IPS-11a (cell line): ENCODE data around the gene TMEM9B.
A peak's percentile ranks its signal among the peaks of the same experiment; 100 is the strongest.
"Not testable (repeated sequence)": the region's sequence is repeated elsewhere in the genome, so short reads cannot be mapped to it uniquely, and the experiment has no call there.

Experiments used
- H3K4me3 ChIP-seq: one replicate; pipeline ENCODE4 v1.5.1; 2013; ENCODE audit warnings: low read depth, low read length, control low read depth

TMEM9B gene

DNA sequence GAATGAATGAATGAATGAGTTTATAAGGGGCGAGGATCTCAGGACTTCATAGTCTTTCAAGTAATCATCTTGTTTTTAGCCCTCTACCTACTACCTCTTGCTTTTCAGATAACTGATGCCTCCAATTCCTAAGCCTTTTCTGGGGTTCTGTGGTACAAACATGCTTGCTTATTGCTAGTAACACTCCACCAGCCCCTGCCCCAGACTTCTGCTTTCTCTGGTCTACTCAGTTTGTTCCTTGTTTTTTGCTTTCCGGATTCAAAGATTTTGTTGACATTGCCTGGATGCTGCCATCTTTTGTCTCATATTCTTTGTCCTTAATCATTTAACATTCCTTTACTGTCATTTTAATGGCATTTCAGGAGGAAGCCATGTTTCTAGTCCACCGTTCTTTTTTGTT lies 8.9 kb upstream of the TMEM9B start:
- no peak overlapping the region for H3K4me3 ChIP-seq

DNA sequence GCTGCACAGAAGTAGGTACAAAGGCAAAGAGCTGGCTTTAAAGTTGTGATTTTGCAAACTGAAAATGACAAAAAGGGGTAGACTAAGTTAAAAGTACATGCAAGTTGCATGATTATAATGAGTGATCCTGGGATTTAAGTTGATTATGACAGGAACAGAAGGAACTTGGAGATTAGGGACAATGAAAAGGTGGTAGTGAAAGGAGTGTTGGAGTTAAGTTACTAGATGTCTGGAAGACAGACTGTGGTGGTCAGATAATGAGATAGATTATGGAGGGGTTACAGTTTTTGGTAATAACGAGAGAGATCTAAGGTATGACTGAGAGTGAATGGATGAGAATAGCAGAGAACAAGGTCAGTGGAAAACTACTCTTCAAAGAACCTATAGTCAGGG lies 7.7 kb upstream of the TMEM9B start:
- H3K4me3 ChIP-seq = no peak overlapping the region

DNA sequence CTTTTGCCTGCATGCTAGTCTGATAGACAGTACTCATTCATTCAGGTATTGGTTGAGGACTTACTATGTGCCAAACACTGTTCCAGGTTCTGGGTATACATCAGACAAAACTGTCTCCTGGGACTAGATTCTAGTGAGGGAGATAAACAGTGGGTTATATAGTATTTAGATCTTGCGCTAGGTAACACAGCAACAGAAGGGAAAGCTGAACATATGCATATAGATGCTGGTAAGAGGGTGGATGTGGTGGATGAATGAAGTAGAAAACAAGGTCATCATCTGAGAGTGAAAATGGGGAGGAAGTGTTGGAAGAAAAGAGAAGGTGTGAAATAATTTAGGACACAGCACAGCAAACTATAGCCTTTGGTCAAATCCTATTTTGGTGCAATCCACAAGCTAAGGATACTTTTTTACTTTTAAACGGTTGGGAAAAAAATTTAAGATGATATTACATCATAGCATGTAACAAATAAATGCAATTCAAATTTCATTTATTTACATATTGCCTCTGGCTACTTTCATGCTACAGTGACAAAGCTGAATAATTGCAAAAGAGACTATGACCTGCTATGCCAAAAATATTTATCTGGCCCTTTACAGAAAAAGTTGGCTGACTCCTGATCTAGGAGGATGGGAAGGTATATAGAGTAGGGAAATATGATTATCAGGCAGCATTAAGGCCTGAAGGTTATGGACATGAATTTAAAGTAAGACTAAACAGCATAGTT lies 7.1 kb upstream of the TMEM9B start:
- H3K4me3 ChIP-seq = no peak overlapping the region

GRCh38 chr11:8967184-8967583 lies 2.9 kb upstream of the TMEM9B start:
- H3K4me3 ChIP-seq = no peak overlapping the region

DNA sequence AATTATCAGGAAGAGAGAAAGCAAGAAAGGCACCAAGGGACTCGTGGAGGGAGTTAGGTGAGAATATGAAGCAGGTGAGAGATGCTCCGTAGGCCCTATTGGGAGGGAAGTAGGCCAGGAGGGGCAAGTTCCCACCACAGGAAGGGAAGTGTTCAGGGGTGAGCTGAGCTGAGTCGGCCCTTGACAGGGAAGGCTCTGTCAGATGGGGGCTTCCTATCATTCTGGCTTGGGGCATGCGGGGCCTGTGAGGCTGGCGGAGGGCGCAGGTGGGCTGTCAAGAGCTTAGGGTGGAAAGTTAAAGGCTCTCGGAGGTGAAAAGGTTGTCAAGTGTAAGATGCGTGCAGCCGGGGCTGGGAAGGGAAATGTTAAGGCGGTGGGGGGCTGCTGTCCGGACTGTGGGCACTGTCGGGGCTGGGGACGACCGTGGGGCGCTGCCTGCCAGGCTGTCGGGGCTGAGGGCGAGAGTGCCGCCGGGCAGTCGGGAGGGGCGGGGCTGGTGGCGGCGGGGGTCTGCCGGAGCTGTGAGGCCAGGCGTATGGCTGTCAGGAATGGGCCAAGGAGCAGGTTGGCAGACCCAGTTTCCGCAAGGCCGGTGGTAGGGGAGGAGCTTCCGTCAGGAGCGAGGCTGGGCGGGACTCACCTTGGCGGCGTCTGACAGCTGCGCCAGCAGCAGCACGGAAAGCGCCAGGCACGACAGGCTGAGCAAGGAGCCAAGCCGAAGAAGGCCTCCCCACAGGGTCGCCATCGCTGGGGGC lies 496 bp downstream of the TMEM9B start:
- H3K4me3 ChIP-seq = peak overlapping the region; percentile 94

DNA sequence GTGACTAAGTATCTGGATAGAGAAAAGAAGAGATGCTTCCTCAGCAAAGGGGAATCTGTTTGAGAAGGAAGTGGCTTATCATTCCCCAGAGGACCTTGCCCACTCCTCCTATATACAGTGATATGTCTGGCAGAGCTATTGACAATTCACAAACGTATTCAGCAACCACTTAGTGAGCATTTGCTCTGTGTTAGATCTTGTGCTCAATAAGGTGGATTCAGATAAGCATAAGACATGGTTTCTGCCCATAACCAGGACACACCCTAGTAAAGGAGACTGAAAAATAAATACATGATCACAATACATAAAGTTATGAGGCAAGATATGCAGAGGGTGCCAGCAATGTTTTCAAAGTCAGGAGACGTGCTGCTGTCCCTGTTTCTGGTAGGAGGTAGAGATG lies 1.4 kb downstream of the TMEM9B start:
- no peak overlapping the region for H3K4me3 ChIP-seq

GRCh38 chr11:8961401-8961800 lies 2.8 kb downstream of the TMEM9B start:
- H3K4me3 ChIP-seq = no peak overlapping the region

GRCh38 chr11:8959546-8960166 lies 4.6 kb downstream of the TMEM9B start:
- no peak overlapping the region for H3K4me3 ChIP-seq

GRCh38 chr11:8956860-8957259 lies 7.4 kb downstream of the TMEM9B start:
- H3K4me3 ChIP-seq = no peak overlapping the region

DNA sequence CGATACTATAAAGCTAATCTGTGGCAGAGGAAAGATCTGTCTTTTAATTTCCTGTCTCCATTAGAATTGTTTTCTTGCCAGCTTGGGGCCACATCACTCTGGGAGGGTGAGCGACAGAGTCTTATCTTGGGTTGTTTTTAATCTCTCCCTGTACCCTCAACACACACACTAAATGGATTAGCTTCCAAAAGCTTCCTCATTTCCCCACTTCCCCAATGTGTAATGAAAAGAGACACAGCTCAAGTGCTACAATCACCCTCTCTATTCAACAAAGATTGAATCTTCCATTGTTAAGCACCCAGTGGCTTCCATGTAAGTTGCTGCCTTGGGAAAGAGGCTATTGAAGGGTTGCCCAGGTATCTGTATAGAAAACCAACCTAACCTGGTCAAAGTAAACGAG lies 15.4 kb downstream of the TMEM9B start:
- H3K4me3 ChIP-seq = no peak overlapping the region

DNA sequence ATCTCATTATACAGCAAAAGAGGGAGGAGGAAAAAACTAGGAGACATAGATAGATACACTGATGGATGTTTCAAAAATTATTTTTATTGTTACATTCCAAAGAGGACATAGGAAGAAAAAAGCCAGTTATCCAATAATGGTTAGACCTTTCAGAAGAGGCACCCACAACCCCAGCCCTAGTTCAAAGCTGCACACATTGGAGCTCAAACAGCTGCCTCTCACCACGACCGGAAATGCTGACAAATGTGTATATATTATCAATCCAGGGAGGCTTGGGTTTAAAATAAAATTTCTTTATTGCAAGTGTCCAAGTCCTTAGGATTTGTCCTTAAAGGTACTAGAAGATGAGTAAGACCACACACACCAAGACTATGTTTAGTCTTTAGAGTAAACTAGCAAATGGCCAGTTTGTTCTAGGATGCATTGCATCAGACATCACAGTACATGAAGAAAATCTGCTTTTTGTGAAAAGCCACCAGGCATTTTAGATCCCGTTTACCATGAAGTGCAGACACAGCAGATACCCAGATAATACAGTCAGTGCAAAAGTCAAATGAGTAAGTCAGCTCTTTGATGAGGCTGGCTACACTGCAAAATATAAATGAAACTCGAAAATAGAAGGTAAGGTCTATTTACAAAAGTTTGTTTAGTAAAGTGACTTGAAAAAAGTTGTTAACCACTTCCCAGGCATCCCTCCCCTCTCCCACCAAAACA lies 16.9 kb downstream of the TMEM9B start:
- H3K4me3 ChIP-seq = no peak overlapping the region

DNA sequence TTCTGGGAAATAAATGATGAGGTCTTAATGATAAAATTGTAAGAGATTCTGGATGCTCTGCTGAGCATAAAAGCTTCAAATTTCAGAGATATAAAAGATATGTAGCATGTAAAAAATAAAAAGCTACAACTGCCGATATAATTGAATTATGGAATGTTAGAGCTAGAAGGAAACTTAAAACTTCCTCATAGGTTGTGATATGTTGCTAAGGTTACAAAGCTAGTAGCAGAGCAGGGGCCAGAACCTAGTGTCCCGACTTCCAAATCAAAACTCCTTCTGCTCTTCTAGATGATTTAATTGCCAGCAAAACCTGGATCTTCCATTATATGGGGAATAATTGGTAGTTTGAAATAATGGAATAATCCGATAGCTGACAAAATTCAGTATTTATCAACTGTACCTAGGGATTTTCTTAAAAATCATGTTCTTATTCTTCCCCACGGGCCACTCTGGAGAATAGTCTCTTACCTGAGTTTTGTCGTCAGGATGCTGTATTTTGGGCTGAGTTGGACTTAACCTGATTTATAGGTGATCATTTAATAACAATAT lies 21.6 kb downstream of the TMEM9B start, which contains the start of gene ASCL3:
Gene ASCL3 (minus strand): TSS at position 499 of the 549 bp plus-strand sequence. CDS start 4,855 bp downstream, outside the sequence.
- H3K4me3 ChIP-seq = no peak within 1 kb of the TSS

DNA sequence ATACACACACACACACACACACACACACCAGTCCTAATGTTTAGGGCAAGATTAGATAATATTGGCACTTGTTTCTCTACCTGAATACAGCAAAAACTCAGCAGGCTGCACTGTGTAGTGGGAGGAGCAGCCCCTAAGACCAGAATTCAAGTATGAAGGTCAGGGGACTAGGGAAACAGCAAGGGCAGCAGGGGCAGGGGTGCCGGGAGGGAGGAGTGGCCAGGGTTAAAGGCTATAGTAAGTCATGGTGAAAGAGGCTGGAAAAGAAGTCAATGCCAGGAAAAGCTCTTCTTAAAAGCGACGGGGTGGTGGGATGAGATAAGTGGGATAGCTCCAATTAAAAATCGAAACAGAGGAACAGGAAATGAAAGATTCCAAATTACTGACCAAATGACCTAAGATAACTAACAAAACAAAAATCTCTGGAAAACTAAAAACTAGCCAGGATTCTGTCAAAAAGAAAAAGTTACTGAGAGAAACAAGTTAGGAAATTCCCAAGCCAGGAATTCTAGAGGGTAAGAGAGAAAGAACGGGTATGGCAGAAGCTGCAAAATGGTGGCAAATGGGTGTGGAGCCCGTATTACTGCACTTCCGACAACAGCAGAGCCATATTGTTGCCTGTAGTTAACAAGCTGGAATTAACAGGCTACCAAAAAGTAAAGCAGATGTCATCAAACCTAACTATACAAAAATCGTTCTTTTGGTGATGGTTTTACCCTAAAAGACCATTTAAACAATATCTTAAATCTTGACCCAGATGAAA lies 22.7 kb downstream of the TMEM9B start:
- no peak overlapping the region for H3K4me3 ChIP-seq

DNA sequence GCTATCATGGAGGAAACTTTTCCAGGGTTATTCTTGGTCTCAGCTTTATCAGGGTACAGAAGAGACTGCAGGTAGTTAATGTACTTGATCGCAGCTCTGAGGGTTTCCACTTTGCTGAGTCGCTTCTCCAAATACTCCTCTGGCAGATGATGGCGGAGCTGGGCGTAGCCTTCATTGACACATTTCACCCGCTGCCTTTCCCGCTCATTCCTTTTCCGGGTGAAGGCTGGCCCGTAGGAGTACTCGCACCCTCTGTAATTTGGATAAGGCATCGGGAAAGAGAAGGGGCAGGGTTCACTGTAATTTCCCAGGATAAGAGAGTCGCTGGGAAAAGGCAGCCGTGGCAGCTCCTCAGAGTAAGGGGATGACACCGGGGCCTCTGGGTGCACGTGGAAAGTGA lies 26.6 kb downstream of the TMEM9B start:
- H3K4me3 ChIP-seq = no peak overlapping the region

GRCh38 chr11:8937159-8937558 lies 27.1 kb downstream of the TMEM9B start:
- H3K4me3 ChIP-seq = no peak overlapping the region

DNA sequence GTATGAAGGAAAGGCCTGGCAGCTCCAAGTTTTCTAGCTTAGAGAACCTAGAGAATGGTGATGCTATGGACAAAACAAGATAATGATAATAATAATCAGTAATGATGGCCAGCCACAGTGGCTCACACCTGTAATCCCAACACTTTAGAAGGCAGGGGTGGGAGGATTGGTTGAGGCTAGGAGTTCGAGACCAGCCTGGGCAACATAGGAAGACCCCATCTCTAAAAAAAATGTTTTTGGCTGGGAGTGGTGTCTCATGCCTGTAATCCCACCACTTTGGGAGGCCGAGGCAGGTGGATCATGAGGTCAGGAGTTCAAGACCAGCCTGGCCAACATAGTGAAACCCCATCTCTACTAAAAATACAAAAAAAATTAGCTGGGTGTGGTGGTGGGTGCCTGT lies 28.5 kb downstream of the TMEM9B start:
- not testable (repeated sequence) for H3K4me3 ChIP-seq

GRCh38 chr11:8934742-8935488 lies 29.3 kb downstream of the TMEM9B start:
- no peak overlapping the region for H3K4me3 ChIP-seq

- no peak overlapping the region for H3K4me3 ChIP-seq
Observed at GRCh38 chr11:8933931-8934330, 30.3 kb downstream of the TMEM9B start.

- H3K4me3 ChIP-seq = no peak within 1 kb of the TSS
Observed at GRCh38 chr11:8932564-8933180, 31.6 kb downstream of the TMEM9B start, which contains the start of gene C11orf16. Gene C11orf16, minus strand, starts transcription at chr11:8932947. Its CDS starts 639 bp downstream, at chr11:8932308.
